ENCODE measurements around the gene LYRM4. TPM values are rescaled to one million over a fixed set of nuclear protein-coding genes. Genes with fewer than 3 reads are reported as not detected.

Gene LYRM4
- total RNA-seq, 1 donor from 2014 or later, result 22.4 TPM

GRCh38 chr6:5150551-5151075, 110.1 kb downstream of the LYRM4 start:
- ATAC-seq, result no peak
- no peak overlapping the region for H3K27ac ChIP-seq
- intact Hi-C loops (cut with DNase I), result no loop called here
- no peaks in the 10 kb centered on the region for H3K4me1 ChIP-seq
- H3K36me3 ChIP-seq, result no peaks in the 10 kb centered on the region
- H3K4me3 ChIP-seq, result no peak overlapping the region
- no peak for DNase-seq
- TF ChIP-seq CTCF (IDR thresholded peaks at IDR 0.05), result no peak
- no peaks in the 10 kb centered on the region for H3K27me3 ChIP-seq (ENCODE audit: low read depth)
- H3K9me3 ChIP-seq, result no peaks in the 10 kb centered on the region

GRCh38 chr6:5149891-5150290, 110.9 kb downstream of the LYRM4 start:
- Histone ChIP-seq H3K27ac (no peak overlapping the region), H3K4me1 (no peaks in the 10 kb centered on the region), H3K27me3 (ENCODE audit: low read depth) (no peaks in the 10 kb centered on the region), H3K9me3 (no peaks in the 10 kb centered on the region), H3K36me3 (no peaks in the 10 kb centered on the region), H3K4me3 (no peak overlapping the region)
- TF ChIP-seq CTCF (IDR thresholded peaks at IDR 0.05), result no peak
- intact Hi-C loops (cut with DNase I), result loop anchor here (10.0 kb wide), 1 partner anchor 255 kb away; no protein-coding TSS in a partner anchor
- DNase-seq (no peak), ATAC-seq (no peak)

- no peak for ATAC-seq
- H3K4me3 ChIP-seq, result no peak overlapping the region
- H3K36me3 ChIP-seq, result no peaks in the 10 kb centered on the region
- intact Hi-C loops (cut with DNase I), result loop anchor here (10.0 kb wide), 1 partner anchor 256 kb away; no protein-coding TSS in a partner anchor
- H3K4me1 ChIP-seq, result no peaks in the 10 kb centered on the region
- no peaks in the 10 kb centered on the region for H3K9me3 ChIP-seq
- no peak overlapping the region for H3K27ac ChIP-seq
- DNase-seq, result no peak
- H3K27me3 ChIP-seq (ENCODE audit: low read depth), result no peaks in the 10 kb centered on the region
- no peak for TF ChIP-seq CTCF (IDR thresholded peaks at IDR 0.05)
These were observed 111.5 kb downstream of the LYRM4 start for GRCh38 chr6:5149159-5149704.

- no peaks in the 10 kb centered on the region for H3K27me3 ChIP-seq (ENCODE audit: low read depth)
- intact Hi-C loops (cut with DNase I), result loop anchor here (10.0 kb wide), 1 partner anchor 258 kb away; no protein-coding TSS in a partner anchor
These were observed 114.4 kb downstream of the LYRM4 start for GRCh38 chr6:5146398-5146797.

GRCh38 chr6:5143634-5144311, 117.0 kb downstream of the LYRM4 start:
- no peak overlapping the region for H3K4me3 ChIP-seq
- no peaks in the 10 kb centered on the region for H3K36me3 ChIP-seq
- no peaks in the 10 kb centered on the region for H3K27me3 ChIP-seq (ENCODE audit: low read depth)
- DNase-seq (peak; percentile 89), ATAC-seq (peak; percentile 75 to 82)
- TF ChIP-seq CTCF (IDR thresholded peaks at IDR 0.05), result peak; percentile 94
- H3K27ac ChIP-seq, result no peak overlapping the region
- H3K4me1 ChIP-seq, result no peaks in the 10 kb centered on the region
- no peaks in the 10 kb centered on the region for H3K9me3 ChIP-seq
- intact Hi-C loops (cut with DNase I), result loop anchor here (10.0 kb wide), 1 partner anchor 261 kb away; no protein-coding TSS in a partner anchor

More at GRCh38 chr6:5146398-5146797, 114.4 kb downstream of the LYRM4 start:
- ATAC-seq (no peak), DNase-seq (no peak)
- H3K27ac ChIP-seq, result no peak overlapping the region
- no peak overlapping the region for H3K4me3 ChIP-seq
- TF ChIP-seq CTCF (IDR thresholded peaks at IDR 0.05), result no peak
- H3K36me3 ChIP-seq, result no peaks in the 10 kb centered on the region
- no peaks in the 10 kb centered on the region for H3K4me1 ChIP-seq
- H3K9me3 ChIP-seq, result no peaks in the 10 kb centered on the region
